Transverse colon (tissue), 4 donors: ENCODE measurements around the gene TTC39A. TPM values are rescaled to one million over a fixed set of nuclear protein-coding genes. Genes with fewer than 3 reads are reported as not detected.

Experiments used
- DNase-seq: peaks from one replicate; pipeline ENCODE4 v3.0.0-alpha.2; 2019
- H3K27ac ChIP-seq, 4 donors: fragments of 200-600 bp; sonication (generic); 2 replicates each; pipeline ENCODE4 v1.5.1; 2016 to 2018; ENCODE audit warnings: inconsistent platforms in 4 of 4
- H3K27me3 ChIP-seq: fragments of 200-600 bp; sonication (generic); 2 replicates; pipeline ENCODE4 v1.5.1; 2017; ENCODE audit warnings: inconsistent platforms
- H3K36me3 ChIP-seq, 4 donors: fragments of 200-600 bp; sonication (generic); 2 replicates each; pipeline ENCODE4 v1.5.1; 2017 to 2019; ENCODE audit warnings: inconsistent platforms in 4 of 4
- H3K4me1 ChIP-seq, 4 donors: fragments of 200-600 bp; sonication (generic); 2 replicates each; pipeline ENCODE4 v1.5.1; 2017 to 2020; ENCODE audit warnings: inconsistent platforms in 4 of 4
- H3K4me3 ChIP-seq, 4 donors: fragments of 200-600 bp; sonication (generic); 1 replicate in 1 of 4; 2 replicates in 3 of 4; pipeline versions ENCODE4 v1.5.1 to v1.6.1; 2017 to 2019; ENCODE audit warnings: inconsistent platforms in 4 of 4
- H3K9me3 ChIP-seq, 2 donors: fragments of 200-600 bp; sonication (generic); 2 replicates each; pipeline ENCODE4 v1.5.1; 2017 to 2019; ENCODE audit warnings: inconsistent platforms in 2 of 2
- EP300 ChIP-seq: sonication (generic); formaldehyde crosslinking; IDR thresholded peaks from one replicate; pipeline ENCODE4 v1.6.1; 2017; ENCODE audit warnings: antibody characterized with exemption, low read depth
- POLR2A ChIP-seq: fragments of 450-650 bp; IDR thresholded peaks from one replicate; pipeline ENCODE4 v1.6.1; 2016; ENCODE audit warnings: antibody characterized with exemption, mild to moderate bottlenecking, moderate library complexity
- POLR2AphosphoS5 ChIP-seq, 3 donors: sonication (generic); formaldehyde crosslinking; IDR thresholded peaks; one replicate each; pipeline ENCODE4 v1.6.1; 2016; ENCODE audit warnings: antibody characterized with exemption in 3 of 3
- WGBS, 2 donors: methylation state at CpG; one replicate each; pipeline ENCODE4 v1.1.5; 2018; ENCODE audit warnings: low coverage in 1 of 2; 5-methylcytosine and 5-hydroxymethylcytosine counted together
- in situ Hi-C, 4 donors: fragments of 200-750 bp; cut with MboI; loops; one replicate each; pipeline versions ENCODE4 v1.15.0 to v1.15.1; 2017; ENCODE audit warnings: low sequenced_read_pairs in 3 of 4, low pct_ligation_motif_present in 1 of 4, low pct_unique_long_range_greater_than_20kb in 1 of 4
- intact Hi-C: fragments of 100-400 bp; cut with DNase I; formaldehyde crosslinking; loops from one replicate; pipeline ENCODE4 v1.15.1; 2023; ENCODE audit warnings: low total_unique reads
- total RNA-seq, 4 donors: library from RNA; depleted of rRNA; stranded (reverse); fragments of >200 nt; gene quantifications; one replicate each; pipeline ENCODE4 v1.1.0, GENCODE V29; 2016
- TF ChIP-seq, protein P1 (sequence below), 5 experiments: fragments of 200-600 bp in 3 of 5; fragments of 450-650 bp in 2 of 5; sonication (generic) in 3 of 5; IDR thresholded peaks; 1 replicate in 2 of 5; 2 replicates in 3 of 5; pipeline ENCODE4 v1.5.1; 2016 to 2017; ENCODE audit warnings: antibody characterized with exemption in 5 of 5, inconsistent platforms in 3 of 5, mild to moderate bottlenecking in 2 of 5, moderate library complexity in 1 of 5

The TTC39A gene
- total RNA-seq, 4 donors from 2014 or later, result 41.8 to 96.1 (median 73.0) TPM

DNA sequence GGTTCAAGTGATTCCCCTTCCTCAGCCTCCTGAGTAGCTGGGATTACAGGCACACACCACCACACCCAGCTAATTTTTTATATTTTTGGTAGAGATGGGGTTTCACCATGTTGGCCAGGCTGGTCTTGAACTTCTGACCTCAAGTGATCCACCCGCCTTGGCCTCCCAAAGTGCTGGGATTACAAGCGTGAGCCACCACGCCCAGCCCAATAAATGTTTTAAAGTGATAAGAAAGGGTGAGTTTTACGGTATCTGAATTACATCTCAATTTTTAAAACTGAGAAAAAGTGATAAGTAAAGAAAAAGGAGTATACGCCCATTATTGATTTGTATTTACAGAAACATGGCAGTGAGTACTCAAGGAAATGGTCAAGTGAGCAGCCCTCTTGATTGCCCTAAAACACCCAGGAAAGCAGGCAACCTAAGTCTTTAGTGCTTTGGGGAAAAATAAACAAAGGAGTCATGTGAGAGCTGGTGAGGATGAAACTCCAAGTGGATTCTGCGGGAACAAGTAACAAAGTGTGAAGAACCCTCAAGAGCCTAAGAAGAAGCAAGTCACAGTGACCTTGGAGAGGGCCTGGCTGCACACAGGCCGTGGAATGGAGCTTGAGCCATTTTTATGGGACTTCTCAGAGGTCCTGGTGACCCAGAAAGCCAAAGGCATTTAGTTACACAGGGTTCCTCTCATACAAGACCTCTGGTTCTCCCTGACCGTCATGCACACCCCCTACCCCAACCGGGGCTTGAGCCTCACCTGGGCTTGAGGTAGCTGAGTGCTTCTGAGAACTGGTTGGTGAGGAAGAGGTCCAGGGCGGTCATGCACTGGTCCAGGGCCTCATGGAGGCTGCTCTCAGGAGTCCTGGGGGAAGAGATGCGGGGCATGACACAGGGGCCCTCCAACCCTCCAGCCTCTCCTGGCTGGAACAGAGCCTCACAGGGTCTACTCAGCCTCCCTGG, 9.1 kb downstream of the TTC39A start:
- H3K36me3 ChIP-seq, result no peaks in the 10 kb centered on the region
- no peak for DNase-seq
- H3K4me3 ChIP-seq, result no peak overlapping the region
- in situ Hi-C loops (no loop called here), intact Hi-C loops (no loop called here)
- H3K27ac ChIP-seq, result peak overlapping the region; percentile 14 to 57 (median 30)
- TF ChIP-seq POLR2AphosphoS5 (IDR thresholded peaks at IDR 0.05), result no peak
- no peaks in the 10 kb centered on the region for H3K27me3 ChIP-seq
- H3K9me3 ChIP-seq, result no peaks in the 10 kb centered on the region
- WGBS, 2 donors, result 59 to 66% methylated on average over 6 to 10 of the region's 11 CpGs
- H3K4me1 ChIP-seq, result peaks cover 0 to 11% (median 7%) of the 10 kb centered on the region in 4 donors

DNA sequence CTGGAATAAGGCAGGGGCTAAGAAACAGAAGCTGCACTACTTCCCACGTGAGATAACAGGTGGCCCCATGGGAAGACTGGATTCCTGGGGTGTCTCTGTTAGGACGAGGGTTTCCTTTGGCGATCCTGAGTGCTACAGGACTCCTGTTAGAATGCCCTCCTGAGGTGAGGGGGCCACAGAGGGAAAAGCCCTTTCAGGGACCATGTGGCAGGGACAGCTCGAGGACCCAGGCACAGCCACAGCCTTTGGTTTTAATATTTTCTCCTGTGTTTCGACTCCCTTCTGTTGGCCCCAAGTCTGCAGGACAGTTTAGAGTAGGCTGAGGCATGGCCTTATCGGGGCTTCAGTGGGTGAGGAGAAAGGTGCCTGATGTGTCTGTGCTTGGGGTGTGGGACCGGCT, 12.6 kb downstream of the TTC39A start:
- no peak overlapping the region for H3K27ac ChIP-seq
- H3K4me1 ChIP-seq, result peaks cover 13 to 28% (median 27%) of the 10 kb centered on the region in 4 donors
- no peaks in the 10 kb centered on the region for H3K36me3 ChIP-seq
- no peaks in the 10 kb centered on the region for H3K9me3 ChIP-seq
- H3K27me3 ChIP-seq, result no peaks in the 10 kb centered on the region
- no peak for TF ChIP-seq POLR2AphosphoS5 (IDR thresholded peaks at IDR 0.05)
- TF ChIP-seq EP300, result no peak
- TF ChIP-seq POLR2A, result no peak
- TF ChIP-seq, protein P1, sequence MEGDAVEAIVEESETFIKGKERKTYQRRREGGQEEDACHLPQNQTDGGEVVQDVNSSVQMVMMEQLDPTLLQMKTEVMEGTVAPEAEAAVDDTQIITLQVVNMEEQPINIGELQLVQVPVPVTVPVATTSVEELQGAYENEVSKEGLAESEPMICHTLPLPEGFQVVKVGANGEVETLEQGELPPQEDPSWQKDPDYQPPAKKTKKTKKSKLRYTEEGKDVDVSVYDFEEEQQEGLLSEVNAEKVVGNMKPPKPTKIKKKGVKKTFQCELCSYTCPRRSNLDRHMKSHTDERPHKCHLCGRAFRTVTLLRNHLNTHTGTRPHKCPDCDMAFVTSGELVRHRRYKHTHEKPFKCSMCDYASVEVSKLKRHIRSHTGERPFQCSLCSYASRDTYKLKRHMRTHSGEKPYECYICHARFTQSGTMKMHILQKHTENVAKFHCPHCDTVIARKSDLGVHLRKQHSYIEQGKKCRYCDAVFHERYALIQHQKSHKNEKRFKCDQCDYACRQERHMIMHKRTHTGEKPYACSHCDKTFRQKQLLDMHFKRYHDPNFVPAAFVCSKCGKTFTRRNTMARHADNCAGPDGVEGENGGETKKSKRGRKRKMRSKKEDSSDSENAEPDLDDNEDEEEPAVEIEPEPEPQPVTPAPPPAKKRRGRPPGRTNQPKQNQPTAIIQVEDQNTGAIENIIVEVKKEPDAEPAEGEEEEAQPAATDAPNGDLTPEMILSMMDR (IDR thresholded peaks at IDR 0.05), result no peak
- 80 to 95% methylated on average over 1 to 7 of the region's 7 CpGs for WGBS, 2 donors
- DNase-seq, result no peak
- intact Hi-C loops (no loop called here), in situ Hi-C loops (no loop called here)
- no peak overlapping the region for H3K4me3 ChIP-seq

DNA sequence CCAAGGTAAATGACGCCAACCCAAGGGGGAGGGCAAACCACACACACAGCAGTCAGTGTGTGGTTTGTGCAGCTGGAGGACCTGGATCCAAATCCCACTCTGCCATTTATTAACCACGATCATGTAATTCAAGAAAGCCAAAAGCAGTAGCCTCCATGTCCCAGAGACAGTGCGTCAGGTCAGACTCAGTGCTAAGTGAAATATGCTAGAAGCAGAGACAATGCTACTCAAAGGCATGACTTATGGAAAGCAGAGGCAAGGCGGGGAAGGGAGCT, 13.6 kb downstream of the TTC39A start:
- WGBS, 2 donors, result 33 to 68% methylated on average over 1 to 4 of the region's 4 CpGs
- H3K9me3 ChIP-seq, result no peaks in the 10 kb centered on the region
- H3K27me3 ChIP-seq, result no peaks in the 10 kb centered on the region
- no peak overlapping the region for H3K4me3 ChIP-seq
- no peaks in the 10 kb centered on the region for H3K36me3 ChIP-seq
- DNase-seq, result no peak
- intact Hi-C loops, result no loop called here
- TF ChIP-seq, protein P1 (IDR thresholded peaks at IDR 0.05), result no peak
- no peak for TF ChIP-seq POLR2AphosphoS5 (IDR thresholded peaks at IDR 0.05)
- TF ChIP-seq EP300, result no peak
- no peak for TF ChIP-seq POLR2A
- H3K4me1 ChIP-seq, result peaks cover 13 to 27% (median 26%) of the 10 kb centered on the region in 4 donors
- in situ Hi-C loops, result no loop called here
- no peak overlapping the region for H3K27ac ChIP-seq

DNA sequence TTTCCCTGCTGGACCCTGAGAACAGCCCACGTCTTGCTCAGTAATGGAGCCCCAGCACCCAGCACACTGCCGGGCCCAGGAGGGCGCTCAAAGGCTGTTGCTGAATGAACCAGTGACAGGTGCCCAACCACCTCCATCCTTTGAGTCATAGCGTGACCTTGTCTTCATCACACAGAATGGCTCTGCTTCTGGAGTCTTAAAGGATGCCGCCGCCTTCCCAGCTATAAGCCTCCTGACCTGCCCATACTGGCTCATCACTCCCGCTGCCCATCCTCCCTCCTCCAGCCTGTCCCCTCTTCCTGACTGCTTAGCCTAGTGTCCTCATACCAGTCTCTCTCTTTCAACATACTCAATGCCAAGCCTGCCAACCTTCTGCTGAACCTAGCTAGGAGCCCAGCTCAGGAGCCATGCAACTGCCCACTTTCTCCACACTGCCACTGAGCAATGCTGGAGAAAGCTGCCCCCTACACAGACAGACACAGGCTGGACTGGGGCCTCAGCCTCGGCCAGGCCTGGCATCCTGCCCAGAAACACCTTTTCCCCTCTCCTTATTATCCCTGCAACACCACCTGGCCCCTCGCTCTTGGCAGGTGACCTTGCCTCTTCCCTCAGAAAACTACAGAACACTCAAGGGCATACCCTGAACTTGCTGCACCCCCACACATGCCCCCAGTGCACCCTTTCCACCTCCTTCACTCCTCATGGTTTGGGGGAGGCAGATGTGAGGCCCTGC, 14.1 kb downstream of the TTC39A start:
- intact Hi-C loops, result no loop called here
- WGBS, 2 donors, result 84% methylated on average over 9 of the region's 9 CpGs; no CpG with 5 or more reads in 1 of the 2 donors
- TF ChIP-seq, protein P1 (IDR thresholded peaks at IDR 0.05), result no peak
- TF ChIP-seq EP300 (no peak), POLR2A (no peak), POLR2AphosphoS5 (IDR thresholded peaks at IDR 0.05) (no peak)
- DNase-seq, result no peak
- Histone ChIP-seq H3K27me3 (no peaks in the 10 kb centered on the region), H3K4me1 (peaks cover 13 to 27% (median 21%) of the 10 kb centered on the region in 4 donors), H3K27ac (no peak overlapping the region), H3K9me3 (no peaks in the 10 kb centered on the region), H3K4me3 (no peak overlapping the region), H3K36me3 (no peaks in the 10 kb centered on the region)
- in situ Hi-C loops, result no loop called here
